Trophoblast cell (in vitro differentiated cells and primary cell): ENCODE data around the gene FAM149B1.

ENCODE experiments used
- DNase-seq, 2 donors: peaks; one replicate each; pipeline ENCODE4 v3.0.0-alpha.2; 2016
- H2AFZ ChIP-seq: 2 replicates; pipeline ENCODE4 v1.6.1; 2013; ENCODE audit warnings: low read length, moderate library complexity, mild to moderate bottlenecking; ENCODE audit not compliant: insufficient read depth, poor library complexity
- H2AK5ac ChIP-seq: 2 replicates; pipeline ENCODE4 v1.6.1; 2013; ENCODE audit warnings: mild to moderate bottlenecking, low read length
- H2BK120ac ChIP-seq: 2 replicates; pipeline ENCODE4 v1.6.1; 2013; ENCODE audit warnings: low read length, mild to moderate bottlenecking, moderate library complexity; ENCODE audit not compliant: insufficient read depth, poor library complexity
- H2BK12ac ChIP-seq: 2 replicates; pipeline ENCODE4 v1.6.1; 2013; ENCODE audit warnings: mild to moderate bottlenecking, low read length, moderate library complexity
- H2BK5ac ChIP-seq: 2 replicates; pipeline ENCODE4 v1.6.1; 2013; ENCODE audit warnings: low read length, low read depth, moderate library complexity, mild to moderate bottlenecking; ENCODE audit not compliant: poor library complexity
- H3K14ac ChIP-seq: 2 replicates; pipeline ENCODE4 v1.6.1; 2013; ENCODE audit warnings: mild to moderate bottlenecking, low read length
- H3K18ac ChIP-seq: 2 replicates; pipeline ENCODE4 v1.6.1; 2013; ENCODE audit warnings: mild to moderate bottlenecking, low read length
- H3K23ac ChIP-seq: 2 replicates; pipeline ENCODE4 v1.6.1; 2013; ENCODE audit warnings: low read length
- H3K27ac ChIP-seq: 2 replicates; pipeline ENCODE4 v1.5.1; 2013; ENCODE audit warnings: low read depth, mild to moderate bottlenecking, inconsistent platforms, low read length, moderate library complexity
- H3K27me3 ChIP-seq: 2 replicates; pipeline ENCODE4 v1.6.1; 2013; ENCODE audit warnings: inconsistent platforms, mild to moderate bottlenecking, low read length, moderate library complexity; ENCODE audit not compliant: insufficient read depth
- H3K36me3 ChIP-seq, 2 experiments: 1 replicate in 1 of 2; 2 replicates in 1 of 2; pipeline ENCODE4 v1.6.1; 2013; ENCODE audit warnings: low read length in 2 of 2, mild to moderate bottlenecking in 2 of 2, moderate library complexity in 1 of 2; ENCODE audit not compliant: insufficient read depth in 2 of 2, control insufficient read depth in 1 of 2
- H3K4ac ChIP-seq: 2 replicates; pipeline ENCODE4 v1.6.1; 2013; ENCODE audit warnings: low read depth, mild to moderate bottlenecking, low read length, moderate library complexity
- H3K4me1 ChIP-seq, 2 experiments: 1 replicate in 1 of 2; 2 replicates in 1 of 2; pipeline ENCODE4 v1.6.1; 2013; ENCODE audit warnings: low read length in 2 of 2, mild to moderate bottlenecking in 2 of 2, moderate library complexity in 1 of 2; ENCODE audit not compliant: insufficient read depth in 2 of 2, control insufficient read depth in 1 of 2
- H3K4me2 ChIP-seq: 2 replicates; pipeline ENCODE4 v1.6.1; 2013; ENCODE audit warnings: inconsistent platforms, mild to moderate bottlenecking, low read length, moderate library complexity
- H3K4me3 ChIP-seq: 2 replicates; pipeline ENCODE4 v1.5.1; 2013; ENCODE audit warnings: mild to moderate bottlenecking, low read depth, low read length, inconsistent platforms
- H3K79me1 ChIP-seq: one replicate; pipeline ENCODE4 v1.6.1; 2013; ENCODE audit warnings: low read length
- H3K79me2 ChIP-seq: 2 replicates; pipeline ENCODE4 v1.6.1; 2013; ENCODE audit warnings: low read length, mild to moderate bottlenecking; ENCODE audit not compliant: control insufficient read depth, insufficient read depth, poor library complexity
- H3K9ac ChIP-seq: 2 replicates; pipeline ENCODE4 v1.6.1; 2013; ENCODE audit warnings: mild to moderate bottlenecking, low read length
- H3K9me3 ChIP-seq: 2 replicates; pipeline ENCODE4 v1.6.1; 2013; ENCODE audit warnings: low read depth, mild to moderate bottlenecking, control low read depth, inconsistent platforms, low read length; ENCODE audit not compliant: insufficient read depth
- H4K12ac ChIP-seq: 2 replicates; pipeline ENCODE4 v1.6.1; 2013; ENCODE audit warnings: low read depth, mild to moderate bottlenecking, low read length, moderate library complexity
- H4K8ac ChIP-seq: 2 replicates; pipeline ENCODE4 v1.6.1; 2013; ENCODE audit warnings: low read depth, mild to moderate bottlenecking, low read length, moderate library complexity
- H4K91ac ChIP-seq: one replicate; pipeline ENCODE4 v1.6.1; 2013; ENCODE audit warnings: low read depth, mild to moderate bottlenecking, low read length, moderate library complexity
- WGBS: extraction: QIAGEN DNeasy Blood & Tissue Kit; methylation state at CpG from one replicate; pipeline ENCODE4 v1.1.7; 2013; ENCODE audit warnings: missing lambda C conversion rate; ENCODE audit not compliant: insufficient read length, insufficient coverage; ENCODE audit errors: extremely low coverage; 5-methylcytosine and 5-hydroxymethylcytosine counted together

FAM149B1 gene

DNA sequence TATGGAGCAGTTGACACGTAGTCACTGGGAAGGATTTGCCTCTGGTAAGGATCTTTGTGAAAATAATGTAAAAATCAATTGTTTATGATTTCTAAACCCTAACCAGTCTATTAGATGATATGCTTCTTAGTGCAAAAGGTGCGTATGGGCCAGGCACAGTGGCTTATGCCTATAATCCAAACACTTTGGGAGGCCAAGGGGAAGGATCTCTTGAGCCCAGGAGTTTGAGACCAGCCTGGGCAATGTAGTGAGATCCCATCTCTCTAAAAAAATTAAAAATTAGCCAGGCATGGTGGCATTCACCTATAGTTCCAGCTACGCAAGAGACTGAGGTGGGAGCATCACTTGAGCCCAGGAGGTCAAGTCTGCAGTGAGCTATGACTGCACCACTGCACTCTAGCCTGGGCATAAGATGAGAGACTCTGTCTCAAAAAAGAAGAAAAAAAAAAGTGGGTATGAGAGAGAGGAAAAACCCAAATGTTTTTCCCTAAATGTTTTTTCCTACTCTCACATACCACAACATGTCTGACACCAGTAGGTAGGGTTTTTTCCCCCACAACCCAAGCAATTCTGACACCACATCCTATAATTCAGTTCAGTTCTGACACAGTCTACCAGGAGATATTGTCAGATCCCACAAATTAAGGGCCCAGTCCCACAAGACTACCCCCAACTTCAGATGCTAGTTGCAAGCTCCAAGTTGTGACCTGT is 42.6 kb downstream of the FAM149B1 start:
- Histone ChIP-seq H3K18ac (no peak overlapping the region), H3K4ac (no peak overlapping the region), H3K4me1 (no peaks in the 10 kb centered on the region), H3K4me2 (no peak overlapping the region), H3K14ac (no peak overlapping the region), H4K12ac (no peak overlapping the region), H3K27me3 (no peaks in the 10 kb centered on the region), H2AK5ac (no peak overlapping the region), H3K27ac (no peak overlapping the region), H2BK120ac (no peak overlapping the region), H2BK5ac (no peak overlapping the region), H3K9me3 (peaks cover 2% of the 10 kb centered on the region), H3K36me3 (peaks cover 6 to 9% of the 10 kb centered on the region in 2 experiments), H2AFZ (no peak overlapping the region), H3K23ac (no peak overlapping the region), H3K4me3 (no peak overlapping the region), H3K79me1 (no peaks in the 10 kb centered on the region), H4K8ac (no peak overlapping the region), H4K91ac (no peak overlapping the region), H3K79me2 (no peaks in the 10 kb centered on the region), H3K9ac (no peak overlapping the region), H2BK12ac (no peak overlapping the region)
- WGBS, result no CpG with 5 or more reads among the region's 3 CpGs
- no peak for DNase-seq

DNA sequence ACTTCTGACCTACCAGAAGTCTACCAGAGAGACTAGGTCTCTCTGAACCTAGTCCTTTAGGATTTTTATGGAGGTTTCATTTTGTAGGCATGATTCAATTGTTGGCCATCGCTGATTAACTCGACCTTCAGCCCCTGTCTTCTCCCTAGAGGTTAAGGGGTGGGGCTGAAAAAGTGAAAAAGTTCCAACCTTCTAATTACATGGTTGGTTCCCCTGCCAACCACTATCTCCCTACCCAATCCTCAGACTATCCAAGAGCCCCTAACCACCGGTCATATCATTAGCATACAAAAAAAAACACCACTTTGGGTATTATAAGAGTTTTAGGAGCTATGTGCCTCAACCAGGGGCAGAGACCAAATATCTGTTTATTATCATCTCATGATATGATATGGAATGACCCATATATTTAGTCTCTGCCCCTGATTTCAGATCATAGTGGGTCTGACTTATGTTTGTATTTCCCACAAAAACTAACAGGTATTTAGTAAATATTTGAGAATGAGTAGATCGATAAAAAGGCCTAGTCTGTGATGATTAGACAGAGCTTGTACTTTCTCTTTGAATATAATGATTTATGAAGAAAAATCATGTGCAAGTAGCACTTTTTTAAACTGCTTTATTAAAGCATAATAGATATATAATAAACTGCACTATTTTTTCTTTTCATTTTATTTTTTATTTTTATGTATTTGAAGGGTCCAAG is 43.3 kb downstream of the FAM149B1 start:
- Histone ChIP-seq H3K18ac (no peak overlapping the region), H3K4me3 (no peak overlapping the region), H3K4me1 (no peaks in the 10 kb centered on the region), H3K79me1 (no peaks in the 10 kb centered on the region), H4K12ac (no peak overlapping the region), H3K27ac (no peak overlapping the region), H3K4ac (no peak overlapping the region), H3K23ac (no peak overlapping the region), H4K8ac (no peak overlapping the region), H2BK12ac (no peak overlapping the region), H4K91ac (no peak overlapping the region), H3K9me3 (peaks cover 2% of the 10 kb centered on the region), H3K27me3 (no peaks in the 10 kb centered on the region), H2AFZ (no peak overlapping the region), H3K79me2 (no peaks in the 10 kb centered on the region), H3K14ac (no peak overlapping the region), H2BK120ac (no peak overlapping the region), H2AK5ac (no peak overlapping the region), H2BK5ac (no peak overlapping the region), H3K36me3 (peaks cover 6 to 9% of the 10 kb centered on the region in 2 experiments), H3K4me2 (no peak overlapping the region), H3K9ac (no peak overlapping the region)
- WGBS, result no CpG with 5 or more reads among the region's 4 CpGs
- DNase-seq, result no peak

DNA sequence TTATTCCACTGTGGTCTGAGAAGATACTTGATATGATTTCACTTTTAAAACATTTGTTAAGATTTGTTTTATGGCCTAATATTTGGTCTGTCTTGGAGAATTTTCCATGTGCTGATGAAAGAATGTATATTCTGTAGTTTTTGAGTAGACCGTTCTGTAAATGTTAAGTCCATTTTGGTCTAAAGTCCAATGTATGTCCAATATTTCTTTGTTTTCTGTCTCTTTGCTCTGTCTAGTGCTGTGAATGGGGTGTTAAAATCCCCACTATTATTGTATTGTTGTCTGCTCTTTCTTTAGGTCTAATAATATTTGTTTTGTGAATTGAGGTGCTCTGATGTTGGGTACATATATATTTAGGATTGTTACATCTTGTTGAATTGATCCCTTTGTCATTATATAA is 47.8 kb downstream of the FAM149B1 start:
- no peak overlapping the region for H3K18ac ChIP-seq
- peaks cover 0 to 7% of the 10 kb centered on the region in 2 experiments for H3K36me3 ChIP-seq
- H2AFZ ChIP-seq, result no peak overlapping the region
- no peak for DNase-seq
- H4K12ac ChIP-seq, result no peak overlapping the region
- H4K91ac ChIP-seq, result no peak overlapping the region
- no peak overlapping the region for H4K8ac ChIP-seq
- H3K27ac ChIP-seq, result no peak overlapping the region
- H3K79me2 ChIP-seq, result no peaks in the 10 kb centered on the region
- no peak overlapping the region for H2BK12ac ChIP-seq
- no peak overlapping the region for H2AK5ac ChIP-seq
- H3K4me3 ChIP-seq, result no peak overlapping the region
- H3K14ac ChIP-seq, result no peak overlapping the region
- H3K4me1 ChIP-seq, result no peaks in the 10 kb centered on the region
- H3K23ac ChIP-seq, result no peak overlapping the region
- no peak overlapping the region for H3K4me2 ChIP-seq
- no CpG with 5 or more reads among the region's 1 CpG for WGBS
- no peaks in the 10 kb centered on the region for H3K9me3 ChIP-seq
- no peak overlapping the region for H2BK120ac ChIP-seq
- no peaks in the 10 kb centered on the region for H3K79me1 ChIP-seq
- no peak overlapping the region for H2BK5ac ChIP-seq
- no peak overlapping the region for H3K9ac ChIP-seq
- no peaks in the 10 kb centered on the region for H3K27me3 ChIP-seq
- H3K4ac ChIP-seq, result no peak overlapping the region

- Histone ChIP-seq H3K79me1 (no peaks in the 10 kb centered on the region), H2BK12ac (no peak overlapping the region), H3K4ac (no peak overlapping the region), H2AK5ac (no peak overlapping the region), H3K27ac (no peak overlapping the region), H3K36me3 (peaks cover 0 to 5% of the 10 kb centered on the region in 2 experiments), H2BK120ac (no peak overlapping the region), H3K4me1 (no peaks in the 10 kb centered on the region), H3K4me3 (no peak overlapping the region), H4K91ac (no peak overlapping the region), H3K9ac (no peak overlapping the region), H2BK5ac (no peak overlapping the region), H3K18ac (no peak overlapping the region), H3K4me2 (no peak overlapping the region), H3K9me3 (no peaks in the 10 kb centered on the region), H4K12ac (no peak overlapping the region), H3K27me3 (no peaks in the 10 kb centered on the region), H4K8ac (no peak overlapping the region), H3K14ac (no peak overlapping the region), H3K79me2 (no peaks in the 10 kb centered on the region), H2AFZ (no peak overlapping the region), H3K23ac (no peak overlapping the region)
- WGBS, result no CpG with 5 or more reads among the region's 2 CpGs
- no peak for DNase-seq
Measured at GRCh38 chr10:73217628-73218027, 49.7 kb downstream of the FAM149B1 start.
